GM23338 (cell line): Measurements from ENCODE around the gene DNAJA3. TPM values are rescaled to one million over a fixed set of nuclear protein-coding genes. Genes with fewer than 3 reads are reported as not detected.

ENCODE experiments used
- ATAC-seq: fragments of 200-7000 bp; cut with Tn5 transposase; 3 replicates; pipeline ENCODE4 v1.9.1; 2020
- DNase-seq: peaks from one replicate; pipeline ENCODE4 v3.0.0-alpha.2; 2015; ENCODE audit warnings: low spot score
- H2AFZ ChIP-seq: fragments of 200-600 bp; sonication (generic); 2 replicates; pipeline ENCODE4 v1.8.0; 2016; ENCODE audit warnings: antibody characterized with exemption, mild to moderate bottlenecking, moderate library complexity
- H3F3A ChIP-seq: fragments of 200-600 bp; sonication (generic); replicated peaks from 2 replicates; pipeline ENCODE4 v1.8.0; 2017; ENCODE audit warnings: antibody characterized with exemption, mixed run types, low read depth
- H3K27ac ChIP-seq: fragments of 200-600 bp; sonication (generic); 2 replicates; pipeline ENCODE4 v1.6.1; 2016; ENCODE audit warnings: low read depth
- H3K27me3 ChIP-seq: fragments of 200-600 bp; sonication (generic); 2 replicates; pipeline ENCODE4 v1.8.0; 2016; ENCODE audit warnings: mild to moderate bottlenecking, mixed run types, moderate library complexity; ENCODE audit not compliant: insufficient read depth
- H3K36me3 ChIP-seq: fragments of 200-600 bp; sonication (generic); 2 replicates; pipeline ENCODE4 v1.8.0; 2016; ENCODE audit warnings: mild to moderate bottlenecking; ENCODE audit not compliant: insufficient read depth
- H3K4me1 ChIP-seq: fragments of 200-600 bp; sonication (generic); 2 replicates; pipeline ENCODE4 v1.8.0; 2016; ENCODE audit warnings: mild to moderate bottlenecking, moderate library complexity; ENCODE audit not compliant: insufficient read depth
- H3K4me2 ChIP-seq: fragments of 200-600 bp; sonication (generic); 2 replicates; pipeline ENCODE4 v1.7.1; 2017; ENCODE audit warnings: mixed run types
- H3K4me3 ChIP-seq: fragments of 200-600 bp; sonication (generic); 2 replicates; pipeline ENCODE4 v1.6.1; 2016; ENCODE audit warnings: mixed run types
- H3K79me2 ChIP-seq: fragments of 200-600 bp; sonication (generic); replicated peaks from 2 replicates; pipeline ENCODE4 v1.8.0; 2017; ENCODE audit warnings: mild to moderate bottlenecking; ENCODE audit not compliant: insufficient read depth
- H3K9me2 ChIP-seq: fragments of 200-600 bp; sonication (generic); 2 replicates; pipeline ENCODE4 v1.8.0; 2017; ENCODE audit not compliant: insufficient read depth
- H4K20me1 ChIP-seq: fragments of 200-600 bp; sonication (generic); replicated peaks from 2 replicates; pipeline ENCODE4 v1.8.0; 2017; ENCODE audit warnings: mild to moderate bottlenecking; ENCODE audit not compliant: insufficient read depth
- H3K27ac Mint-ChIP-seq: 2 replicates; pipeline ENCODE4 v1.8.0; 2020; ENCODE audit warnings: inconsistent platforms, mild to moderate bottlenecking, moderate library complexity, mixed read lengths
- H3K27me3 Mint-ChIP-seq: 3 replicates; pipeline ENCODE4 v1.8.0; 2022; ENCODE audit warnings: low read depth, mild to moderate bottlenecking, moderate library complexity, mixed read lengths, inconsistent platforms; ENCODE audit not compliant: insufficient read depth, poor library complexity
- H3K36me3 Mint-ChIP-seq: 3 replicates; pipeline ENCODE4 v1.8.0; 2021; ENCODE audit warnings: low read depth, mild to moderate bottlenecking, inconsistent platforms, moderate library complexity, mixed read lengths
- H3K4me1 Mint-ChIP-seq: 3 replicates; pipeline ENCODE4 v1.8.0; 2020; ENCODE audit warnings: mild to moderate bottlenecking, inconsistent platforms, mixed read lengths
- H3K4me3 Mint-ChIP-seq: 3 replicates; pipeline ENCODE4 v1.8.0; 2021; ENCODE audit warnings: moderate library complexity, mild to moderate bottlenecking, inconsistent platforms, mixed read lengths
- H3K9me3 Mint-ChIP-seq: 3 replicates; pipeline ENCODE4 v1.8.0; 2020; ENCODE audit warnings: moderate library complexity, mild to moderate bottlenecking, inconsistent platforms, mixed read lengths
- EZH2 ChIP-seq: fragments of 200-600 bp; sonication (generic); IDR thresholded peaks from one replicate; pipeline ENCODE4 v1.8.0; 2017; ENCODE audit warnings: antibody characterized with exemption, mild to moderate bottlenecking, low read depth; ENCODE audit not compliant: unreplicated experiment
- EZH2phosphoT487 ChIP-seq: fragments of 200-600 bp; sonication (generic); IDR thresholded peaks from one replicate; pipeline ENCODE4 v1.8.1; 2018; ENCODE audit warnings: antibody characterized with exemption; ENCODE audit not compliant: unreplicated experiment
- JUNB ChIP-seq: IDR thresholded peaks from one replicate; pipeline ENCODE4 v1.6.1; 2016; ENCODE audit warnings: antibody characterized with exemption; ENCODE audit not compliant: unreplicated experiment
- NANOG ChIP-seq: IDR thresholded peaks from 2 replicates; pipeline ENCODE4 v1.6.1; 2016; ENCODE audit warnings: antibody characterized with exemption, borderline replicate concordance
- POLR2AphosphoS5 ChIP-seq: IDR thresholded peaks from 2 replicates; pipeline ENCODE4 v1.6.1; 2016; ENCODE audit warnings: antibody characterized with exemption, low read depth
- REST ChIP-seq: IDR thresholded peaks from one replicate; pipeline ENCODE4 v1.6.1; 2018; ENCODE audit warnings: antibody characterized with exemption; ENCODE audit not compliant: unreplicated experiment
- STAT1 ChIP-seq: IDR thresholded peaks from one replicate; pipeline ENCODE4 v1.6.1; 2016; ENCODE audit warnings: antibody characterized with exemption; ENCODE audit not compliant: unreplicated experiment
- ZNF114 ChIP-seq: fragments of 250-450 bp; sonication (Bioruptor Pico); IDR thresholded peaks from 2 replicates; pipeline ENCODE4 v1.5.0; 2020; ENCODE audit warnings: mild to moderate bottlenecking, moderate library complexity
- ZNF331 ChIP-seq: fragments of 250-450 bp; sonication (Bioruptor Pico); IDR thresholded peaks from 2 replicates; pipeline ENCODE4 v1.5.0; 2020; ENCODE audit warnings: low read depth, mild to moderate bottlenecking, moderate library complexity
- polyA plus RNA-seq: library from polyadenylated mRNA; unstranded; fragments of >200 nt; fragmentation: Nextera tagmentation; extraction: Ambion mirVana; gene quantifications from 2 replicates; pipeline ENCODE4 v1.2.1, GENCODE V29; 2016
- total RNA-seq: library from RNA; depleted of rRNA; stranded (reverse); fragments of >200 nt; shearing (Covaris generic); gene quantifications from 2 replicates; pipeline ENCODE4 v1.2.3, GENCODE V29; 2014
- TF ChIP-seq, protein P1 (sequence below): fragments of 250-450 bp; sonication (Bioruptor Pico); IDR thresholded peaks from 2 replicates; pipeline ENCODE4 v1.5.0; 2020; ENCODE audit warnings: mild to moderate bottlenecking, moderate library complexity
- TF ChIP-seq, protein P2 (sequence below): IDR thresholded peaks from 2 replicates; pipeline ENCODE4 v1.6.1; 2016; ENCODE audit warnings: antibody characterized with exemption
- TF ChIP-seq, protein P3 (sequence below), 2 experiments: fragments of 200-600 bp in 1 of 2; sonication (generic) in 1 of 2; conservative IDR thresholded peaks; 2 replicates each; pipeline versions ENCODE4 v1.5.1 to v1.6.1; 2016 to 2017; ENCODE audit warnings: antibody characterized with exemption in 2 of 2, low read depth in 2 of 2, mild to moderate bottlenecking in 2 of 2, moderate library complexity in 1 of 2

Gene DNAJA3
- total and polyA plus RNA-seq, 2 experiments from 2014 or later = 56.3 to 75.5 TPM

- TF ChIP-seq, protein P1, sequence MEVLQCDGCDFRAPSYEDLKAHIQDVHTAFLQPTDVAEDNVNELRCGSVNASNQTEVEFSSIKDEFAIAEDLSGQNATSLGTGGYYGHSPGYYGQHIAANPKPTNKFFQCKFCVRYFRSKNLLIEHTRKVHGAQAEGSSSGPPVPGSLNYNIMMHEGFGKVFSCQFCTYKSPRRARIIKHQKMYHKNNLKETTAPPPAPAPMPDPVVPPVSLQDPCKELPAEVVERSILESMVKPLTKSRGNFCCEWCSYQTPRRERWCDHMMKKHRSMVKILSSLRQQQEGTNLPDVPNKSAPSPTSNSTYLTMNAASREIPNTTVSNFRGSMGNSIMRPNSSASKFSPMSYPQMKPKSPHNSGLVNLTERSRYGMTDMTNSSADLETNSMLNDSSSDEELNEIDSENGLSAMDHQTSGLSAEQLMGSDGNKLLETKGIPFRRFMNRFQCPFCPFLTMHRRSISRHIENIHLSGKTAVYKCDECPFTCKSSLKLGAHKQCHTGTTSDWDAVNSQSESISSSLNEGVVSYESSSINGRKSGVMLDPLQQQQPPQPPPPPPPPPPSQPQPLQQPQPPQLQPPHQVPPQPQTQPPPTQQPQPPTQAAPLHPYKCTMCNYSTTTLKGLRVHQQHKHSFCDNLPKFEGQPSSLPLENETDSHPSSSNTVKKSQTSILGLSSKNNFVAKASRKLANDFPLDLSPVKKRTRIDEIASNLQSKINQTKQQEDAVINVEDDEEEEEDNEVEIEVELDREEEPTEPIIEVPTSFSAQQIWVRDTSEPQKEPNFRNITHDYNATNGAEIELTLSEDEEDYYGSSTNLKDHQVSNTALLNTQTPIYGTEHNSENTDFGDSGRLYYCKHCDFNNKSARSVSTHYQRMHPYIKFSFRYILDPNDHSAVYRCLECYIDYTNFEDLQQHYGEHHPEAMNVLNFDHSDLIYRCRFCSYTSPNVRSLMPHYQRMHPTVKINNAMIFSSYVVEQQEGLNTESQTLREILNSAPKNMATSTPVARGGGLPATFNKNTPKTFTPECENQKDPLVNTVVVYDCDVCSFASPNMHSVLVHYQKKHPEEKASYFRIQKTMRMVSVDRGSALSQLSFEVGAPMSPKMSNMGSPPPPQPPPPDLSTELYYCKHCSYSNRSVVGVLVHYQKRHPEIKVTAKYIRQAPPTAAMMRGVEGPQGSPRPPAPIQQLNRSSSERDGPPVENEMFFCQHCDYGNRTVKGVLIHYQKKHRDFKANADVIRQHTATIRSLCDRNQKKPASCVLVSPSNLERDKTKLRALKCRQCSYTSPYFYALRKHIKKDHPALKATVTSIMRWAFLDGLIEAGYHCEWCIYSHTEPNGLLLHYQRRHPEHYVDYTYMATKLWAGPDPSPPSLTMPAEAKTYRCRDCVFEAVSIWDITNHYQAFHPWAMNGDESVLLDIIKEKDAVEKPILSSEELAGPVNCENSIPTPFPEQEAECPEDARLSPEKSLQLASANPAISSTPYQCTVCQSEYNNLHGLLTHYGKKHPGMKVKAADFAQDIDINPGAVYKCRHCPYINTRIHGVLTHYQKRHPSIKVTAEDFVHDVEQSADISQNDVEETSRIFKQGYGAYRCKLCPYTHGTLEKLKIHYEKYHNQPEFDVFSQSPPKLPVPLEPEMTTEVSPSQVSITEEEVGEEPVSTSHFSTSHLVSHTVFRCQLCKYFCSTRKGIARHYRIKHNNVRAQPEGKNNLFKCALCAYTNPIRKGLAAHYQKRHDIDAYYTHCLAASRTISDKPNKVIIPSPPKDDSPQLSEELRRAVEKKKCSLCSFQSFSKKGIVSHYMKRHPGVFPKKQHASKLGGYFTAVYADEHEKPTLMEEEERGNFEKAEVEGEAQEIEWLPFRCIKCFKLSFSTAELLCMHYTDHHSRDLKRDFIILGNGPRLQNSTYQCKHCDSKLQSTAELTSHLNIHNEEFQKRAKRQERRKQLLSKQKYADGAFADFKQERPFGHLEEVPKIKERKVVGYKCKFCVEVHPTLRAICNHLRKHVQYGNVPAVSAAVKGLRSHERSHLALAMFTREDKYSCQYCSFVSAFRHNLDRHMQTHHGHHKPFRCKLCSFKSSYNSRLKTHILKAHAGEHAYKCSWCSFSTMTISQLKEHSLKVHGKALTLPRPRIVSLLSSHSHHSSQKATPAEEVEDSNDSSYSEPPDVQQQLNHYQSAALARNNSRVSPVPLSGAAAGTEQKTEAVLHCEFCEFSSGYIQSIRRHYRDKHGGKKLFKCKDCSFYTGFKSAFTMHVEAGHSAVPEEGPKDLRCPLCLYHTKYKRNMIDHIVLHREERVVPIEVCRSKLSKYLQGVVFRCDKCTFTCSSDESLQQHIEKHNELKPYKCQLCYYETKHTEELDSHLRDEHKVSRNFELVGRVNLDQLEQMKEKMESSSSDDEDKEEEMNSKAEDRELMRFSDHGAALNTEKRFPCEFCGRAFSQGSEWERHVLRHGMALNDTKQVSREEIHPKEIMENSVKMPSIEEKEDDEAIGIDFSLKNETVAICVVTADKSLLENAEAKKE (CRISPR knock-in tag) = no peak
- no peak for TF ChIP-seq ZNF114 (CRISPR knock-in tag)
- TF ChIP-seq EZH2phosphoT487 = no peak
- no peak for TF ChIP-seq ZNF331
Observed at GRCh38 chr16:4431023-4431422, 5.4 kb downstream of the DNAJA3 start (continued).

DNA sequence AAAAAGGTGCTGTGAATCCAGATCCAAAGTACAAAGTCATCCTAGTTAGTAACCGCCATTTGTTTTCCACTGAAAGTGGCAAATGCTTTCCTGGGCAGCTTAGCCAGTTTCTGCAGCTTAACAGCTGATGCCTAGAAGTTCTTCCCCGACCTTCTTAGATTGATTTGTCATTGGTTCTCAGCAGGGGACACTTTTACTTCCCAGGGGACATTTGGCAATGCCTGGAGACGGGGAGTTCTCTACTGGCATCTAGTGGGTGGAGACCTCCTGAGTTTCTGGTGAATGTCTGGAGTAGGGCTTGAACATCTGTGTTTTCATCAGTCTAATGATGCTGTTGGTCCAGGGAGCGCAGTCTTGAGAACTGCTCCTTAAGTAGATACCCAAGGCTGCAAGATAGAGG lies 7.6 kb downstream of the DNAJA3 start:
- DNase-seq = no peak
- H4K20me1 ChIP-seq = peaks cover 21% of the 10 kb centered on the region
- no peak overlapping the region for H3K27ac ChIP-seq
- peaks cover 36% of the 10 kb centered on the region; the same call in 1 of the 2 replicates for H3K36me3 ChIP-seq
- Mint-ChIP-seq H3K4me1 (no peaks in the 10 kb centered on the region), H3K27me3 (peaks cover 4% of the 10 kb centered on the region), H3K9me3 (no peaks in the 10 kb centered on the region), H3K27ac (no peak overlapping the region; the same call in 1 of the 2 replicates), H3K36me3 (peaks cover 48% of the 10 kb centered on the region), H3K4me3 (no peak overlapping the region)
- TF ChIP-seq EZH2 = no peak
- no peak for TF ChIP-seq NANOG
- no peak for TF ChIP-seq EZH2phosphoT487
- no peak for TF ChIP-seq POLR2AphosphoS5
- no peak for TF ChIP-seq REST
- no peak for TF ChIP-seq JUNB
- no peak for TF ChIP-seq STAT1
- no peak for TF ChIP-seq ZNF331
- TF ChIP-seq, protein P2, sequence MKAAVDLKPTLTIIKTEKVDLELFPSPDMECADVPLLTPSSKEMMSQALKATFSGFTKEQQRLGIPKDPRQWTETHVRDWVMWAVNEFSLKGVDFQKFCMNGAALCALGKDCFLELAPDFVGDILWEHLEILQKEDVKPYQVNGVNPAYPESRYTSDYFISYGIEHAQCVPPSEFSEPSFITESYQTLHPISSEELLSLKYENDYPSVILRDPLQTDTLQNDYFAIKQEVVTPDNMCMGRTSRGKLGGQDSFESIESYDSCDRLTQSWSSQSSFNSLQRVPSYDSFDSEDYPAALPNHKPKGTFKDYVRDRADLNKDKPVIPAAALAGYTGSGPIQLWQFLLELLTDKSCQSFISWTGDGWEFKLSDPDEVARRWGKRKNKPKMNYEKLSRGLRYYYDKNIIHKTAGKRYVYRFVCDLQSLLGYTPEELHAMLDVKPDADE = no peak
- TF ChIP-seq ZNF114 (CRISPR knock-in tag) = no peak
- TF ChIP-seq, protein P3, sequence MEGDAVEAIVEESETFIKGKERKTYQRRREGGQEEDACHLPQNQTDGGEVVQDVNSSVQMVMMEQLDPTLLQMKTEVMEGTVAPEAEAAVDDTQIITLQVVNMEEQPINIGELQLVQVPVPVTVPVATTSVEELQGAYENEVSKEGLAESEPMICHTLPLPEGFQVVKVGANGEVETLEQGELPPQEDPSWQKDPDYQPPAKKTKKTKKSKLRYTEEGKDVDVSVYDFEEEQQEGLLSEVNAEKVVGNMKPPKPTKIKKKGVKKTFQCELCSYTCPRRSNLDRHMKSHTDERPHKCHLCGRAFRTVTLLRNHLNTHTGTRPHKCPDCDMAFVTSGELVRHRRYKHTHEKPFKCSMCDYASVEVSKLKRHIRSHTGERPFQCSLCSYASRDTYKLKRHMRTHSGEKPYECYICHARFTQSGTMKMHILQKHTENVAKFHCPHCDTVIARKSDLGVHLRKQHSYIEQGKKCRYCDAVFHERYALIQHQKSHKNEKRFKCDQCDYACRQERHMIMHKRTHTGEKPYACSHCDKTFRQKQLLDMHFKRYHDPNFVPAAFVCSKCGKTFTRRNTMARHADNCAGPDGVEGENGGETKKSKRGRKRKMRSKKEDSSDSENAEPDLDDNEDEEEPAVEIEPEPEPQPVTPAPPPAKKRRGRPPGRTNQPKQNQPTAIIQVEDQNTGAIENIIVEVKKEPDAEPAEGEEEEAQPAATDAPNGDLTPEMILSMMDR (conservative IDR thresholded peaks at IDR 0.05; ENCODE audit: low read depth in 2 of 2) = no peak
- H3K4me3 ChIP-seq = no peak overlapping the region
- H3K27me3 ChIP-seq = no peaks in the 10 kb centered on the region
- H3K9me2 ChIP-seq = no peaks in the 10 kb centered on the region
- H3K79me2 ChIP-seq = peaks cover 23% of the 10 kb centered on the region
- no peaks in the 10 kb centered on the region for H3K4me1 ChIP-seq
- H2AFZ ChIP-seq = no peak overlapping the region
- H3F3A ChIP-seq = no peaks in the 10 kb centered on the region
- no peak for ATAC-seq
- H3K4me2 ChIP-seq = no peak overlapping the region
